ENCODE measurements around the gene KLHL22. TPM values are rescaled to one million over a fixed set of nuclear protein-coding genes. Genes with fewer than 3 reads are reported as not detected.
"Not testable (repeated sequence)": the region's sequence is repeated elsewhere in the genome, so short reads cannot be mapped to it uniquely, and the experiment has no call there.

KLHL22 gene
- total RNA-seq, 2 donors from 2014 or later = 10.4 to 13.2 TPM

- H3K4me3 ChIP-seq = no peak overlapping the region
- H3K4me1 ChIP-seq = peaks cover 13% of the 10 kb centered on the region
- H3K9ac ChIP-seq (ENCODE audit: low read depth in 2 of 2, low read length in 2 of 2) = no peak overlapping the region
- intact Hi-C loops (cut with DNase I) = no loop called here
- H3K9me3 ChIP-seq = no peaks in the 10 kb centered on the region
- TF ChIP-seq CTCF (IDR thresholded peaks at IDR 0.05) = no peak
- no peaks in the 10 kb centered on the region for H3K27me3 ChIP-seq
- DNase-seq = no peak
- no peaks in the 10 kb centered on the region for H3K36me3 ChIP-seq
- H3K27ac ChIP-seq = no peak overlapping the region
These were observed 19.2 kb upstream of the KLHL22 start for GRCh38 chr22:20514658-20515406.

GRCh38 chr22:20511578-20512229 is 16.1 kb upstream of the KLHL22 start:
- Histone ChIP-seq H3K4me1 (peaks cover 17% of the 10 kb centered on the region), H3K36me3 (no peaks in the 10 kb centered on the region), H3K9ac (ENCODE audit: low read depth in 2 of 2, low read length in 2 of 2) (no peak overlapping the region), H3K9me3 (no peaks in the 10 kb centered on the region), H3K27me3 (no peaks in the 10 kb centered on the region), H3K27ac (no peak overlapping the region), H3K4me3 (no peak overlapping the region)
- no peak for TF ChIP-seq CTCF (IDR thresholded peaks at IDR 0.05)
- DNase-seq = no peak
- intact Hi-C loops (cut with DNase I) = no loop called here

GRCh38 chr22:20510811-20511577 is 15.4 kb upstream of the KLHL22 start:
- Histone ChIP-seq H3K27ac (no peak overlapping the region), H3K27me3 (no peaks in the 10 kb centered on the region), H3K36me3 (no peaks in the 10 kb centered on the region), H3K9me3 (no peaks in the 10 kb centered on the region), H3K4me1 (peaks cover 17% of the 10 kb centered on the region), H3K4me3 (no peak overlapping the region), H3K9ac (ENCODE audit: low read depth in 2 of 2, low read length in 2 of 2) (peak overlapping the region in 1 of 2 donors; percentile 19)
- intact Hi-C loops (cut with DNase I) = no loop called here
- TF ChIP-seq CTCF (IDR thresholded peaks at IDR 0.05) = no peak
- no peak for DNase-seq

- Histone ChIP-seq H3K4me1 (peaks cover 17% of the 10 kb centered on the region), H3K27ac (peak overlapping the region; percentile 91), H3K27me3 (no peaks in the 10 kb centered on the region), H3K9ac (ENCODE audit: low read depth in 2 of 2, low read length in 2 of 2) (peak overlapping the region; percentile 79 to 85), H3K36me3 (no peaks in the 10 kb centered on the region), H3K9me3 (no peaks in the 10 kb centered on the region), H3K4me3 (peak overlapping the region; percentile 74)
- intact Hi-C loops (cut with DNase I) = no loop called here
- TF ChIP-seq CTCF (IDR thresholded peaks at IDR 0.05) = no peak
- DNase-seq = peak; percentile 81
These were observed 13.9 kb upstream of the KLHL22 start for GRCh38 chr22:20509344-20510047.

GRCh38 chr22:20508815-20509271 is 13.2 kb upstream of the KLHL22 start:
- Histone ChIP-seq H3K27ac (peak overlapping the region; percentile 91), H3K27me3 (no peaks in the 10 kb centered on the region), H3K4me1 (peaks cover 17% of the 10 kb centered on the region), H3K9ac (ENCODE audit: low read depth in 2 of 2, low read length in 2 of 2) (peak overlapping the region; percentile 79 to 85), H3K36me3 (no peaks in the 10 kb centered on the region), H3K4me3 (peak overlapping the region; percentile 74), H3K9me3 (no peaks in the 10 kb centered on the region)
- no peak for DNase-seq
- intact Hi-C loops (cut with DNase I) = no loop called here
- no peak for TF ChIP-seq CTCF (IDR thresholded peaks at IDR 0.05)

GRCh38 chr22:20508067-20508755 is 12.6 kb upstream of the KLHL22 start:
- H3K4me1 ChIP-seq = peaks cover 17% of the 10 kb centered on the region
- DNase-seq = not testable (repeated sequence)

More at GRCh38 chr22:20508067-20508755, 12.6 kb upstream of the KLHL22 start:
- peak overlapping the region; percentile 91 for H3K27ac ChIP-seq
- intact Hi-C loops (cut with DNase I); H3K9me3 ChIP-seq; H3K27me3 ChIP-seq; H3K36me3 ChIP-seq: not testable (repeated sequence)
- H3K4me3 ChIP-seq = peak overlapping the region; percentile 74
- peak overlapping the region; percentile 96 to 98 for H3K9ac ChIP-seq (ENCODE audit: low read depth in 2 of 2, low read length in 2 of 2)
